Amniotic stem cell (primary cell): Measurements from ENCODE around the gene ATP10D.
"Not testable (repeated sequence)": the region's sequence is repeated elsewhere in the genome, so short reads cannot be mapped to it uniquely, and the experiment has no call there.

ENCODE experiments used
- DNase-seq: peaks from one replicate; lab custom pipeline; 2025; lab: John Stamatoyannopoulos, UW

The ATP10D gene

DNA sequence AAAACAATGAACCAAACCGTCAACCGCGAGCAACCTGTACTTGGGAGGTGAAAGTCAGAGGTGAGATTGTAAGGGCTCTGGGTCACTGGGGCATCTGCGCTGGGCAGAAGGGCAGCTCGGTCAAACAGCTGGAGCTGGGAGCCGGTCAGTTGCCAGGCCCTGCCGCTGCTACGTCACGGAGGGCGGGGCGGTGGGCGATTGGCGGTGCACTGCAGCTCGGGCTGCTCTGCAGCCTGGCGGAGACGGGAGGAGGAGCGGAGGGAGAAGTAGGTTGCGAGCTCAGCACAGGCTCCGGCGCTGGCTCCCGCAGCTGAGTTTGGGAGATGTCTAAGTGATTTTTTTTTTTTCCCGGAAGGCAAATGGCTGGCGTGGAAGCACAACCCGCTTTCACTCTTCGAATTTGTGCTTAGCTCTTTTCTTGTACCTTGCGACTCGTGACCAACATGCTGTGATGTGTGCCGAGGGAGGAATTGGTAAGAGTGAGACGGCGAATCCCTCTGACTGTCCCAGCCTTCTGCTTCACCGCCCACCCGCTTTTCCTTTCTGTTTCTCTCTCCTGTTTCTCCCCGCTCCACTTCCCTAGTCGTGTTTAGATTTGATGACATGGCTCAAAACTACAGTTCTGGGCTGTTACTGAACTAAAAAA, at the start of gene ATP10D:
ATP10D (plus strand) TSS at position 229 of the 646 bp plus-strand sequence. CDS start 27,266 bp downstream, outside the sequence.
- DNase-seq, result peak; percentile 92

DNA sequence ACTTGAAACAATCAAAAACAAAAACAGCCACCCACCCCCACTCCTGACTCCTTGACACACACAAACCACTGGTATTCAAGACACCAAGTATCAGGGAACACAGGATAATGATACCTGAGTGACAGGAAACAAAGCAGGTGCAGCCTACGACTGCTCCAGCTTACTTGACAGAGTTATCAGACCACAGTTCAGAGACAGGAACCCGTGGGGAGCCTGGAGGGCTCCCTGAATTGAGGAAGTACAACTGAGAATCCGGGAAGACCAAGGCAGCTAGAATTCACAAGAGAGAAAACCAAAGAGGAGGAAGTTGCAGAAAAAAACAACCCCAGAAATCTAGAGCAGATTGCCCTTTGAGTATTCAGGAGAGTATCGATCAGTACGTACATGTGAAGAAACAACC, 42.1 kb upstream of the ATP10D start:
- DNase-seq, result no peak

- no peak for DNase-seq
Observed at GRCh38 chr4:47444031-47444430, 41.0 kb upstream of the ATP10D start.

DNA sequence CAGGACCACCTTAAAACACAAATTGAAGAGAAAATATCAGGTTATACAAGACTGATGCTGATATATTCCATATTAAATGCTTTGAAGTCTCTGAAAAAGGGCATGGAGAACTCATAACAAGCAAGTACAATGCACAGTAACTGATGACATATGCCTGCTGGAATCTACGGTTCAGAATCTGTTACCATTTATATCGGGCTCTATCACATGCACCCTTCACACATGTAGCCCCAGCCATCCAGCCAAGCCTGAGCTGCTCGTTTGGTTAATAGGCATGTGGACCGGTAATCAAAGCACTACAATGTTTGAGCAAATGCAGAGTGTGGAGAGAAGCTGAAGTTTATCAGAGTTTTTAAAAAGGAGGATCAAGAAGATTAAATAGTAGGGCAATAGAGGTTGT, 33.4 kb upstream of the ATP10D start:
- no peak for DNase-seq

DNA sequence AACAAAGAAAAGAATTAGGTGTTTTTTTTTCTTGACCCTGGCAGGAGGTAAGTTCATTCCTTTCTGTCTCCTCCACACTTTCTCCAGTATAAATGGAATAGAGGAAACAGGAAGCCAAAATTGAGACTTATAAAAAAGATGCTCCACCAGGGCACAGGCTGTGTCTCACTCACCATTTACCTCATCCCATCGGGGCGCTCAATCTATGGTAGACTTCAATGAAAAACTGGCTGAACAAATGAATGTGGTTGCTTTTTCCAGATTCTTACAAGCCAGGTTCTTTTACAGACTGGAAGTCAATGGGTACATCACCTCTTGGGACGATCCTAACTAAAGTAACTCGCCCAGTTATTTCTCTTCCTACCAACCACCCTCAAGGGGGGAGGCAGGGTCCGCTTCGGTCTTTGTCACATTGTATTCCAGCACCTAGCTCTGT, 22.3 kb upstream of the ATP10D start:
- DNase-seq, result no peak

- DNase-seq, result peak; percentile 87
Observed at GRCh38 chr4:47463235-47463956, 21.7 kb upstream of the ATP10D start, which contains the start of gene COMMD8. Gene COMMD8, minus strand, starts transcription at chr4:47463702. Its CDS starts 51 bp downstream, at chr4:47463651.

DNA sequence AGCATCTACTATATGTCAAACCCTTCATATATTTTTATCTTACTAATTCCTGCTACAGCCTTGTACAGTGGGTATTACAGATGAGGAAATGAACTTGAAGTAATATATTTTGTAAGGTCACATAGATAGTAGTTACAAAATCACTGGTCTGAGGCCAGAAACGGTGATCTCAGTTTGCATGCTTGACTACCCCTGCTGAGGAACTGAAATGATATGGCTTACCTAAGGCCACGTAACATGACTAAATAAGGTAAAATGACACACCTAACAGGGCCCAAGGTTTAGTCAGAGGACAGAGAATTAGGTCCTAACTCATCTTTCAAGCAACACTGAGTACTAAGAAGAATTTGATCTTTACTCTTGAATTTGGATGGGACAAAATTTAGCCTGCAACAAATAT, 20.1 kb upstream of the ATP10D start:
- DNase-seq, result no peak

DNA sequence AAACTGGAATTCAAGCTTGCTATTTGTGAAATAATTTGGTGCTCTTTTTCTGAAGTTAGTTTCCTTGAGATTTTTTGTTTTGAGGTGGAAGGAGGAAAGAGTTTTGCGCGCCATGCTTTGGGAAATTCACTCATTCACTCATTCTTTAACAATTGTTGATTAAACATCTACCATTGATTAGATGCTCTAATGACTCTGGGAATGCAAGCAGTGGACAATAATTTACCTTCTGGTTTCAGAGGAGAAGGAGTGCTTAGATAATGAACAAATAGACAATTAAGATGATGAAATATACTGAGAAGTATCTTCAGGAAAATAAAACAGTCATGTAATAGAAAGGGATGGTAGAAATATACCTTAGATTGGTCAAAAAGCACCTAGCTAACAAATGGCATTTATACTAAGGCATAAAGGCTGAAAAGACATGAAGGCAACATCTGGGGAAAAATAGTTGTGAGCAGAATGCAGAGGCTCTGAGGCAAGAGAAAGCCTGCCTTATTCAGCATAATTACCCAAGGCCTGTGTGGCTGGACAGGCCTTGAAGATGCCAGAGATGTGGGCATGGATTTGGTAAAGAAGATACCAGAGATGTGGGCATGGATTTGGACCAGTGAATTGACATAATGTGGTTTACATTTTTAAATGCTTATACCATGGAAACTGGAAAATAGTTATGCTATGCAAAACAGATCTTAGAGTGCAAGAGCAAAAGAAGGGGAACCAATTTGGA, 18.9 kb upstream of the ATP10D start:
- no peak for DNase-seq

DNA sequence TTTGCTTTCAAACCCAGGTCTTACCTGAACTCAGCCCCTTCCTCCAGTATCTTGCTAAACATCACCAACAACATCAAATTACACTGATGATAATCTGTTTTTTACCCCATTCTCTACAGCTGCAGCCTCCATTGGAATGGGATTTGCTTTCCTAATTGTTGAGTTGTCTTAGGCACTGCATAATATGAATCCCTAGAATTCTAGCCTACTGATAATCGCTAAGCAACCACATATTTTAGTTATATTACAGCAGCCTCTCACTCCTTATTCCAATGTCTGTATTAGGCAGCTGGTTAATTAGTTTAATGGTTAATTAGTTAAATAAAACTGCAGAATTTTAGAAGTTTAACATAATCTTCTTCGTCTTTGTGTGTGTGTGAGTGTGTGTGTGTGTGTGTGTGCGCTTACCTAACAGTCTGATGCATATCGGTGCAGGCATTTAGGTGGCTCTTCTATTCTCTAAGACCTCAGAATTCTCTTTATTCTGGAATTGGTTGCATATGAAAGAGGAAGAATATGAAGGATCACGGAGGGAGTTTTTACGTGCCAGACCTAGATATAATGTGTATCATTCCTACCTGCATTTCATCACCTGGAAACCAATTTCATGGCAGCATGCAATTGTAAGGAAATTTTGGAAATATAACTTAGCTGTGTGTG, 16.2 kb upstream of the ATP10D start:
- DNase-seq, result peak; percentile 6

DNA sequence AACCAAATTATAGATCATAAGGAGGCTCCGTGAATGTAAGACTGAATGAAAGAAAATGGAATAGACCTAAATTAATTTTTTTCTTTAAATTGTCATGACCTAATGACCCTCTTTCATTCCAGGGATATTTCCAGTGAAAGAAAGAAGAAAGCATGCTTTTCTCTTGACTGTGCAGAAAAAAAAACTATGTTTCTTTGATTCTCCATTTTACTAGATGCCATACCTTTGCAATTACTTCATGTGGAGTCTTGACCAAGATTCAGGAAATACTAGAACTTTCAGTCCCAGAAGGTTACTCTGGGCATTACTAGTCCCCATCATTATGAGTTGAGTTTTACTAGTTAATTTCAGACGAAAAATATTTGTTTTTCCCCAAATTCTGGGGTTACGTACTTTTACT, 15.1 kb upstream of the ATP10D start:
- no peak for DNase-seq

GRCh38 chr4:47471064-47471463, 14.0 kb upstream of the ATP10D start:
- no peak for DNase-seq

DNA sequence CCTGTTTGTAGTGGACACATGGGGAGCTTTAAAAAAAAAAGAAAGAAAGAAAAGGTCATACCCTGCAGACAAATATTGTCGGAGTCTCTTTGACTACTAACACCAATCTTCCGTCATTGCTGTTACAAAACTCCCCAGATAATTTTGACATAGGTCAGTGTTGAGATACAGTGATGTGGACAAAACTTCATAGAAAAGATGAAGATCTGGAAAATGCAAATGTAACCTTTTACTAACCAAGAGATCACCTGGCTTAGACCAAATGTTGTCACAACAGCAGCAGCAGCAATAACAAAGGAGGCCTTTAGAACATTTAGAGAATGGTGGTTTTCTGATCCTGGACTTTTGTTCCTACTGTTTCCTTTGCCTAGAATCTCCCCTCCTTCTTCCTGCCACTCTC, 13.5 kb upstream of the ATP10D start:
- DNase-seq, result no peak

GRCh38 chr4:47473141-47473750, 11.8 kb upstream of the ATP10D start:
- no peak for DNase-seq

- no peak for DNase-seq
Observed at GRCh38 chr4:47474799-47475198, 10.3 kb upstream of the ATP10D start.

- no peak for DNase-seq
Observed at GRCh38 chr4:47475411-47475810, 9.7 kb upstream of the ATP10D start.

- no peak for DNase-seq
Observed at GRCh38 chr4:47478804-47479203, 6.3 kb upstream of the ATP10D start.

DNA sequence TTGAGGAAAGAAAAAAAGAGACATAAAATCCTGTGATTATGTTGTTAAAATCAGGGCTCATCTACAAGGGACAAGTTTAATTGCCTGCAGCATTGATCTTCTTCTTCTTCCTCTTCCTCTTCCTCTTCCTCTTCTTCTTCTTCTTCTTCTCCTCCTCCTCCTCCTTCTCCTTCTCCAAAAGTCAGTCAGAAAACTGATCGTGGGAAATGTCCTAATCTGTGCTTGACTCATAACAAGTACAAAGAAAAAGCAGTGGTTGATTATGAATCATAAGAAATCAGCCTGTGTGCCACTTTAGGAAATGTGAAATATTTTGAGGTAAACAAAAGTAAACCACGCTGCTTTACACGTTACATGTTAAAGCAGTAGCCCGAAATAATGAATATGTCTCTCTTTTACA, 2.7 kb upstream of the ATP10D start:
- DNase-seq, result no peak

DNA sequence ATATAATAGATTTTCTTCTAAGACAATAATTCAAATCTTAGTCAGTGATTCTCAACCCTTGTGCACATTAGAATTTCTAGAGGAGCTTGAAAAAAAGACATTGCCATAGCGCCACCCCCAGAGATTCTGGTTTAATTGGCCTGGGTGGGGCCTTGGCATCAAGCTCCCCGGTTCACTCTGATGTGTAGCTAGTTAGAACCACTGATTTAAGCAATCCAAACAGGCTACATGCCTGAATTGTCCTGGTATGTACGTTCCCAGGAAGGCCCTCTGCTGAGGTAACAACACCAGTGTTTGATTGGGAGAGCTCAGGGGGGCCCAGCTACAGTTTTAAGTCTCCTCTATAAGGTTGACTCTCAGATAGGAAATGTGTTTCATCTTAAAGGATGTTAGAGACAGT, 1.3 kb upstream of the ATP10D start:
- no peak for DNase-seq

DNA sequence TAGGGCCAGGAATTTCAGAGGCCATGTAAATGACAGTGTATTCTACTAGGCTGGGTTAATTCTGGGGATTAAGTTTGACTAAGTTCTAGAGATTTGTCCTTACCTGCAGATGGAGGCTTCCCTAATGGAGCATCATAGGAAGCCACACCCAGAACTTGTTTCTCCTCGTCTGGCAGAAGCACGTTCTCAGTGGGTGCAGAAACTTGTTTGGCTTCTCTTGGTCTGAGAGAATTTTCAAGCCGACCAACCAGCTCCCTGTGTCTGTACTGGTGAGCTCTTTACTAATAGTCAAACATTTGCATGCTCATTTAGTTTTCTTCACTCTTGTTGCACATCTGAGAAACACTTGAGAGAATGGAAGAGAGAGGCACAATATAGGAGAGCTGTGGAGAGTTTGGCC, 907 bp upstream of the ATP10D start:
- no peak for DNase-seq

DNA sequence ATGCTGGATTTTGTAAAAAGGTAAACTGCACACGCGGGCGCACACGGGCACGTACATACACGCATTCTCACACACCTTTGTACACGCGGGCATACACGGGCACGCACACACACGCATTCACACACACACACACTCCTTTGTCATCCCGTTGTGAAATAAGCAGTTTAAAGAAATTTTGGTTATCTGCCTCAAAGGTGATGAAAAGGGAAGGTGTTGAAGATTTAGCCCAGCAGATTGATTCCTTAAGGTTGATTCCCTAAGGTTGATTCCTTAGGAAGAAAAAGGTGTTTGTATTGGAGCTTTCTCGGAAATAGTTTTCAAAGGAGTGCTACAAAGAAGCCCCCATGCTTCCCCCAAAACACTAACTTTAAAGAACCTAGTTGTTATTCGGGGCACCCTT, 693 bp downstream of the ATP10D start:
- DNase-seq, result no peak

DNA sequence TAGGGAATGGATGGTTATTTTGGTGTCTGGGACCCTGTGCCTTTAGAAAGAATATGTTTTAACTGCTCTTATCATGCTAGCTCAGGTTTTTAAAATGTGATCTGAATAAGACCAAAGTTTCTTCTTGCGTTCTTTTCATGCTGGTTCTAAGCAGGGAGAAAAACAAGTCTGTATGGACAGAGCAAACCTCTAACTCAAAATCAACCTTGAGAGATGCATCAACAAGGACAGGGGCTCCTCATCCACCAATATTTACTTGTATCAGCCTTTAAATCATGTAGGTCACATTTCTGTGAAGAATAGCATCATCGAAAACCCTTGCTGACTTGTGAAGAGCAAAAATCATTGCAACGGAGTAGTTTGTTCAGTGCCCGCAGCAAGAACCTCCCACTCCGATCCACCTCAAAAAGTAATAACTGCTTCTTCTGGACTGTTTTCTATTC, 1.2 kb downstream of the ATP10D start:
- DNase-seq, result no peak

DNA sequence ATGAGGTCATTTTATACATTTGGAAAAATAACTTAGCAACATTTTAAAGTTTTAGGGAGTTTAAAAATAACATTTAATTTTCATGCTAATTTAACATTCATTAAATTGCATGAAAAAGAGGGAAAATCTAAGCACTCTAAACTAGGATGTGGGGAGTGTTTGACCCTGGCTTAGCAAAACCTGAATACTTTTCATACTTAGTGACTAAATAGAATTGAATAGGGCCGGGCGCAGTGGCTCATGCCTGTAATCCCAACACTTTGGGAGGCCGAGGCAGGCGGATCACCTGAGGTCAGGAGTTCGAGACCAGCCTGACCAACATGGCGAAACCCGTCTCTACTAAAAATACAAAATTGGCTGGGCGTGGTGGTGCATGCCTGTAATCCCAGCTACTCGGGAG, 1.7 kb downstream of the ATP10D start:
- DNase-seq, result not testable (repeated sequence)
